GM19043 (cell line): ENCODE results near the gene SPG7.

Experiments
- ATAC-seq: cut with Tn5 transposase; IDR thresholded peaks from one replicate; pipeline ENCODE4 v1.9.1; 2021; ENCODE audit warnings: low read depth; ENCODE audit not compliant: unreplicated experiment

SPG7 gene

GRCh38 chr16:89593841-89594240 is 85.6 kb downstream of the SPG7 start:
- no peak for ATAC-seq

GRCh38 chr16:89595330-89596060 is 87.3 kb downstream of the SPG7 start:
- no peak for ATAC-seq

GRCh38 chr16:89596061-89596689 is 88.0 kb downstream of the SPG7 start:
- no peak for ATAC-seq

GRCh38 chr16:89596957-89597649 is 88.9 kb downstream of the SPG7 start:
- ATAC-seq: no peak

- no peak for ATAC-seq
These were observed 90.0 kb downstream of the SPG7 start for GRCh38 chr16:89598199-89598598.

GRCh38 chr16:89599451-89599858 is 91.3 kb downstream of the SPG7 start:
- ATAC-seq: no peak

GRCh38 chr16:89599902-89600301 is 91.7 kb downstream of the SPG7 start:
- no peak for ATAC-seq

GRCh38 chr16:89600427-89600826 is 92.2 kb downstream of the SPG7 start:
- ATAC-seq: no peak

- no peak for ATAC-seq
These were observed 92.8 kb downstream of the SPG7 start for GRCh38 chr16:89600956-89601355.

- ATAC-seq: no peak
These were observed 93.7 kb downstream of the SPG7 start for GRCh38 chr16:89601906-89602272.

GRCh38 chr16:89602273-89602951 is 94.2 kb downstream of the SPG7 start:
- ATAC-seq: no peak

- ATAC-seq: no peak
These were observed 94.9 kb downstream of the SPG7 start for GRCh38 chr16:89602952-89603590.

- ATAC-seq: no peak
These were observed 96.6 kb downstream of the SPG7 start for GRCh38 chr16:89604764-89605163.

GRCh38 chr16:89605186-89605970 is 97.2 kb downstream of the SPG7 start:
- ATAC-seq: no peak

GRCh38 chr16:89606006-89606405 is 97.8 kb downstream of the SPG7 start:
- no peak for ATAC-seq
